Kidney epithelial cell (primary cell): ENCODE measurements around the gene C6orf15. TPM values are rescaled to one million over a fixed set of nuclear protein-coding genes. Genes with fewer than 3 reads are reported as not detected.

Experiments used
- DNase-seq: peaks from one replicate; pipeline ENCODE4 v3.0.0-alpha.2; 2010; ENCODE audit warnings: low read depth
- H3K27me3 ChIP-seq: 2 replicates; pipeline ENCODE4 v1.6.0; 2011; ENCODE audit warnings: low read length; ENCODE audit not compliant: control insufficient read depth, insufficient read depth
- H3K36me3 ChIP-seq: 2 replicates; pipeline ENCODE4 v1.5.1; 2011; ENCODE audit warnings: low read length; ENCODE audit not compliant: control insufficient read depth, insufficient read depth
- H3K4me3 ChIP-seq: 2 replicates; pipeline ENCODE4 v1.5.1; 2011; ENCODE audit warnings: low read depth, mild to moderate bottlenecking, control low read depth, low read length
- CTCF ChIP-seq: IDR thresholded peaks from 2 replicates; pipeline ENCODE4 v1.5.1; 2011; ENCODE audit warnings: mild to moderate bottlenecking, moderate library complexity, low read length, control low read depth, inconsistent platforms; ENCODE audit not compliant: insufficient read depth, poor library complexity, severe bottlenecking
- total RNA-seq: library from RNA; depleted of rRNA; stranded (reverse); fragments of >200 nt; gene quantifications from 2 replicates; pipeline ENCODE4 v1.2.3, GENCODE V29; 2015

Gene C6orf15
- total RNA-seq, 1 donor from 2014 or later: 0.79 TPM

GRCh38 chr6:31114541-31114878 is 2.1 kb upstream of the C6orf15 start, which contains the start of gene PSORS1C1:
TSS of gene PSORS1C1 (plus strand) at chr6:31114800. CDS start at chr6:31129633, 14,833 bp downstream.
- Histone ChIP-seq H3K4me3 (peak within 1 kb of the TSS; percentile 10), H3K27me3 (no peaks in the 10 kb centered on the region), H3K36me3 (no peaks in the 10 kb centered on the region)
- no peak for TF ChIP-seq CTCF
- DNase-seq: peak; percentile 90

- DNase-seq: no peak
- TF ChIP-seq CTCF: no peak
- no peaks in the 10 kb centered on the region for H3K27me3 ChIP-seq
- no peak overlapping the region for H3K4me3 ChIP-seq
- no peaks in the 10 kb centered on the region for H3K36me3 ChIP-seq
Observed at GRCh38 chr6:31113861-31114540, 1.6 kb upstream of the C6orf15 start.

- Histone ChIP-seq H3K36me3 (no peaks in the 10 kb centered on the region), H3K27me3 (no peaks in the 10 kb centered on the region), H3K4me3 (no peak overlapping the region)
- DNase-seq: no peak
- TF ChIP-seq CTCF: no peak
Observed at GRCh38 chr6:31111712-31112111, 663 bp downstream of the C6orf15 start.

GRCh38 chr6:31110825-31111582 is 1.4 kb downstream of the C6orf15 start:
- Histone ChIP-seq H3K27me3 (no peaks in the 10 kb centered on the region), H3K4me3 (no peak overlapping the region), H3K36me3 (no peaks in the 10 kb centered on the region)
- no peak for TF ChIP-seq CTCF
- no peak for DNase-seq

GRCh38 chr6:31107052-31107451 is 5.3 kb downstream of the C6orf15 start:
- TF ChIP-seq CTCF: no peak
- Histone ChIP-seq H3K36me3 (no peaks in the 10 kb centered on the region), H3K27me3 (no peaks in the 10 kb centered on the region), H3K4me3 (no peak overlapping the region)
- no peak for DNase-seq
